T-helper 1 cell treated with Interleukin-12 subunit alpha and Interleukin-12 subunit beta and Interleukin-4 antibody, amounts not matched to agents 30 ng/mL and 1 ng/mL, for 36 hours (primary cell): ENCODE results near the gene MSANTD2. TPM values are rescaled to one million over a fixed set of nuclear protein-coding genes. Genes with fewer than 3 reads are reported as not detected.

Experiments
- intact Hi-C: fragments of 100-400 bp; cut with micrococcal nuclease; formaldehyde crosslinking; loops from one replicate; pipeline ENCODE4 v1.15.1; 2024
- total RNA-seq: library from RNA; stranded (reverse); gene quantifications from 2 replicates; pipeline ENCODE4 v1.2.3, GENCODE V29; 2022

Gene MSANTD2
- total RNA-seq, 1 donor from 2014 or later, result 12.7 TPM

GRCh38 chr11:124756033-124756752, 44.0 kb downstream of the MSANTD2 start:
- intact Hi-C loops, result no loop called here

GRCh38 chr11:124754710-124755109, 45.5 kb downstream of the MSANTD2 start:
- intact Hi-C loops, result no loop called here

GRCh38 chr11:124754309-124754708, 45.9 kb downstream of the MSANTD2 start:
- intact Hi-C loops, result no loop called here

GRCh38 chr11:124753624-124754023, 46.6 kb downstream of the MSANTD2 start:
- intact Hi-C loops, result no loop called here

GRCh38 chr11:124753205-124753604, 47.0 kb downstream of the MSANTD2 start:
- intact Hi-C loops, result no loop called here

GRCh38 chr11:124752471-124753102, 47.6 kb downstream of the MSANTD2 start:
- intact Hi-C loops, result no loop called here

- intact Hi-C loops, result no loop called here
Observed at GRCh38 chr11:124751741-124752470, 48.3 kb downstream of the MSANTD2 start, which contains the start of gene VSIG2. Gene VSIG2 (minus strand): TSS chr11:124752255. CDS start chr11:124752137, 118 bp downstream.

- intact Hi-C loops, result no loop called here
Observed at GRCh38 chr11:124751391-124751740, 48.8 kb downstream of the MSANTD2 start.

- intact Hi-C loops, result loop anchor here (5.0 to 10.0 kb wide), 4 partner anchors 362 to 1605 kb away; partner anchors contain the start of genes CDON, HYLS1, ST3GAL4 and TMEM218
Observed at GRCh38 chr11:124749912-124750311, 50.3 kb downstream of the MSANTD2 start.

- intact Hi-C loops, result loop anchor here (5.0 to 10.0 kb wide), 4 partner anchors 364 to 1606 kb away; partner anchors contain the start of genes CDON, HYLS1, ST3GAL4 and TMEM218
Observed at GRCh38 chr11:124748481-124749343, 51.5 kb downstream of the MSANTD2 start.

- intact Hi-C loops, result loop anchor here (5.0 to 10.0 kb wide), 4 partner anchors 364 to 1607 kb away; partner anchors contain the start of genes CDON, HYLS1, ST3GAL4 and TMEM218
Observed at GRCh38 chr11:124748100-124748418, 52.1 kb downstream of the MSANTD2 start.

GRCh38 chr11:124747406-124748099, 52.7 kb downstream of the MSANTD2 start:
- intact Hi-C loops, result loop anchor here (1.0 to 10.0 kb wide), 7 partner anchors 8 to 1607 kb away; partner anchors contain the start of genes CDON, HYLS1, NRGN and ST3GAL4

GRCh38 chr11:124746621-124747243, 53.5 kb downstream of the MSANTD2 start:
- intact Hi-C loops, result loop anchor here (1.0 to 10.0 kb wide), 13 partner anchors 7 to 1608 kb away; partner anchors contain the start of genes CDON, HYLS1, NRGN and SIAE

- intact Hi-C loops, result loop anchor here (1.0 to 10.0 kb wide), 11 partner anchors 12 to 1609 kb away; partner anchors contain the start of genes CDON, HYLS1, SIAE and SPA17
Observed at GRCh38 chr11:124745835-124746620, 54.2 kb downstream of the MSANTD2 start.

GRCh38 chr11:124745270-124745834, 54.9 kb downstream of the MSANTD2 start:
- intact Hi-C loops, result loop anchor here (5.0 to 10.0 kb wide), 4 partner anchors 367 to 1609 kb away; partner anchors contain the start of genes CDON, HYLS1, ST3GAL4 and TMEM218

GRCh38 chr11:124743050-124743449, 57.2 kb downstream of the MSANTD2 start:
- intact Hi-C loops, result loop anchor here (10.0 kb wide), 2 partner anchors 1142 to 1612 kb away; partner anchors contain the start of genes HYLS1 and ST3GAL4

- intact Hi-C loops, result loop anchor here (10.0 kb wide), 2 partner anchors 1142 to 1612 kb away; partner anchors contain the start of genes HYLS1 and ST3GAL4
Observed at GRCh38 chr11:124742555-124742954, 57.7 kb downstream of the MSANTD2 start.
